Hematopoietic multipotent progenitor cell treated with erythropoietin and hydrocortisone succinate and interleukin-3 and kit ligand, for 4 days (in vitro differentiated cells): ENCODE results near the gene ANKRD44.

Experiments used
- DNase-seq: peaks from one replicate; pipeline ENCODE4 v3.0.0-alpha.2; 2015

Gene ANKRD44

DNA sequence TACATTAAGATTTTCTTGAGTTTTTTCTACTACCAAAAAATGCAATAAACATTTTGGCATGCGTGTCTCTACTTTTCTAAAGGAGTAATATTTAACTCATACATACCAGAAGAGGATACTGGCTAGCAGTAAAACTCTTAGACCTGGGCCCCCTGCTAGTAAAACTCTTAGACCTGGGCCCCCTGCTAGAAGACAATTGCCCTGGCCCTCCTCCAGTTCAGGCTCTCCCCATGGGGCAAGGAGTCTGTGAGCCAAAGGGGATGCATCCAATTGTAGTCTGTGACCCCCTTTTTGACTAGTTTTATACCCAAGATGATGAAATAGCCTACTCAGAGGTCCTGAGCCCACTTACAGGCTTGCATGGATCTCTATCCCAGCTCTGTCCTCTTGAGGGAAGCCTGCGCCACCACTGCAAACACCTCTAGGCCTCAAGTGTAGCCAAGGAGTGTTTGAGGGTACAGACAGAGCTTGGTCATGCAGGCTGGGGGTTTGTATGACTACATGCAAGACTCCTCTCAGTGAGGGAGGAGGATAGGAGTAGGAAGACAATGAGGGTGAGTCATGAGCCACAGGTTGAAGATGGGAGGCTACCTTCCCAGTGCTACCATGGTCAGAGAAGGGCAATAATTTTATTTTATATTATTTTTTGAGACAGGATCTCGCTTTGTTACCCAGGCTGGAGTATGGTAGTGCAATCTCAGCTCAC is 338.9 kb downstream of the ANKRD44 start:
- no peak for DNase-seq

GRCh38 chr2:196970099-196970498 is 340.5 kb downstream of the ANKRD44 start:
- DNase-seq, result no peak

- DNase-seq, result no peak
Observed at GRCh38 chr2:196968516-196968915, 342.1 kb downstream of the ANKRD44 start.

- DNase-seq, result no peak
Observed at GRCh38 chr2:196967775-196968174, 342.8 kb downstream of the ANKRD44 start.

GRCh38 chr2:196967116-196967515 is 343.5 kb downstream of the ANKRD44 start:
- no peak for DNase-seq

- no peak for DNase-seq
Observed at GRCh38 chr2:196966061-196966460, 344.5 kb downstream of the ANKRD44 start.

DNA sequence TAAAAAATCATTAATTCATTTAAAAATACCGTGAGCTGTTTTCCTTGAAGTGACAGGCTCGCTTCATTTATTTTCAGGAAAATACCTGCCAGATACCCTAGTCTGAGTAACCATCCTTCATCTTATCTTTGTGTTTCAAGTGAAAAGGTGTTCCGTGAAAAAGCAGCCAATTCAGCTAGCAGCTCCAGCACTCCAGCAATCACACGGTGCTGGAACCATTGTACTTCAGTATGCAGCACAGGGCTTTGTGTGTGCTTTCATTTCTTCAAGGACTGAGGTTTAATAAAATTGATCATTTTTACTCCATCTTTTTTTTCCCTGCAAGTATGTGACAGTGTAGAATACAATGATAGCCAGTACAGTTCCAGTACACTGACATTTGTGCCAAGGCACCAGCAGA is 344.9 kb downstream of the ANKRD44 start:
- no peak for DNase-seq

DNA sequence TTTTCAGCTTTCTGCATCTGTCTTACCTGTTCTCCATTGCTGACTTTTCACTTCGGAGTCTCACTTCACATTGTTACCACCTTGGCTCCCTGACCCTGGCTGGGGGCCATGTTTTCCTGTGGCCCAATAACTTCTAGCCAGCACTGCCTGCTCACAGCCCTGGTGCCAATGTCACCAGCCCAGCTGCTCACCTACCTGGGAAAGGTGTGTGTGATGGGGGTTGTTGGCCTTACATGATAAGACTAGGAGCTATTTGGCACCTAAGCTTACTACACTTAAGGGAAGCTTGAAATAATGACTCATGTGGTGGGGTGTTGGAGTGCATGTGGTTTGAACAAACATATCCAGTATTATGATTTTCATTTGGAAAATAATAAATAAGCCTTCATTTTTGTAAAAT is 346.6 kb downstream of the ANKRD44 start:
- no peak for DNase-seq

- DNase-seq, result no peak
Observed at GRCh38 chr2:196963043-196963442, 347.5 kb downstream of the ANKRD44 start.

GRCh38 chr2:196962325-196962724 is 348.3 kb downstream of the ANKRD44 start:
- DNase-seq, result no peak

GRCh38 chr2:196961889-196962288 is 348.7 kb downstream of the ANKRD44 start:
- no peak for DNase-seq

DNA sequence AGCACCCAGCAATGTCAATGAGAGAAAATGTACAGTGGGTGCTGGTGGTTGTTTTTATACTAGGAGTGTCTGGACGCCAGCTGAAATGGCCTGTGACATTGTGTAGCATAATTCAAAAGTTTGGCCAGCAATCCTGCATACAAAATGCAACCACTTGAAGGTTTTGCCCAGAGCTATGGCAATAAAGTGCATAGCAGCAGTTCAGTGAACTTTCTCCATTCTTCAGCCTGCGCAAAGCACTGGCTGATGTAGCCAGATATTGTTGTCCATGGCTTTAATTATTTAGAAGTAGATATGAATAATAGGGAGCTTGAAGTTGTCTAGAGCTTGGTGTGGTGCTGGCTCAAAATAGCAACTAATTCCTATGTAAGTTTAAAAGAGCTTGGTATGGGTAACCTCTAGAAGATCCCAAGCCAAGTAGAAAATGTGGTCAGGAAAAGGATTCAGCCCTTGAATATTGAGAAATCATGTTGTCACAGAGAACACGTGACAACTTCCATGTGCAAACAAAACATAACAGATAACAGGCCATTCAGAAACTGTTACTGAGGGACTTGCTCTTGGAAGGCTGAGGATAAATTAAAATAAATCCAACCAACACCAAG is 350.7 kb downstream of the ANKRD44 start:
- no peak for DNase-seq

DNA sequence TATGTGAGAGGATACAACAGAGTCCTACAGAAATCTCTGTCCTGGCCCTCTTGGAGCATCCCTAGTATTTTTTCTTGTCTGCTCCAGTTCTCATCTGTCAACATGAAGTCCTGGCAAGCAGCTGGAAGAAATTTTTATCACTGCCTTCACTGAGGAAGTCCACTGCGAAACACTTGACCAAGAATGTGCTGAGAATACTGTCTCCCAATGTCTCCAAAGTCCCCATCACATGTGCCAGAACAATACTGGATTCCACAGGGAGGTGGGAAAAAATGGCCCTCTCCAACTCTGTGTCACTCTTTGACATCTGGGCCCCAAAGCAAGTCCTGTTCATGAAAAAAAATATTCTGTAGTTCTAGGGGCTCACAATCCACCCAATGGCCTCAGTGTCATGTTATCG is 351.3 kb downstream of the ANKRD44 start:
- no peak for DNase-seq

DNA sequence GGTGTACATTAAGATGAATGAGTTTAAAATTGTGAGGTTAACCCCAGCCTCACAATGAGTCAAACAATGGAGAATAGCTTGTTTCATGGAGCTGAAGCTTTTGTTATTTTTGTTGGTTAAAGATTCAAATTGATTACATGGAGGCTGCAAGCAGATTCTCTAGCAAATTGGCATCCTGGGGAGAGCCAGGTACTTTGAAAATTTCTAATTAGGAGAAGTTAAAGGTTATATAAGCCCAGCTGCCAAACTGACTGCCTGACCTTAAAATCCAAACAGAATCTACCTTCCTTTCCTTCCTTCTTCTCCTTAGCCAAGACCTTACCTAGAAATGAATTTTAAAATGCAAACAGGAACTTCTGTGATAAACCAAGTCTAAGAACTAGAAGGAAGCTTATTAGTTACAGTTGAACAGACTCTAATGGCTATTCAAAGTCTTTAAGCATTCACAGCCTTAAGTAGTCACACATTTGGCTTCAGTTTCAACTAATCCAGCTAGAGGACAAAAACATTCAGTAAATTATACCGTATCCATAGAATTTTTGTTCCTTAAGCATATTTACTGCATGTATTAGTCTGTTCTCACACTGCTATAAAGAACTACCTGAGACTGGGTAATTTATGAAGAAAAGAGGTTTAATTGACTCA is 352.6 kb downstream of the ANKRD44 start:
- DNase-seq, result no peak

DNA sequence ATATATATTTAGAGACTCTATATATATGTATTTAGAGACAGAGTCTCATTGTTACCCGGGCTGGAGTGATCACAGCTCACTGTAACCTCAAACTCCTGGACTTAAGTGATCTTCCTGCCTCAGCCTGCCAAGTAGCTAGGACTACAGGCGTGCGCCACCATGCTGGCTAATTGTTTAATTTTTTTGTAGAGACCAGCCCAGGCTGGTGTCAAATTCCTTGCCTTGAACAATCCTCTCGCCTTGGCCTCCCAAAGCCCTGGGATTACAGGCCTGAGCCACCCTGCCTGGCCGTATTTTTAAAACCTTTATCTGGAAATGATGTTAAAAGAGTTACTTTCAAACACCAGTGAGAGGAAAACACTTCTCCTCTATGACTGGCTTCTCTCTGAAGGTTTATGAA is 353.1 kb downstream of the ANKRD44 start:
- no peak for DNase-seq

DNA sequence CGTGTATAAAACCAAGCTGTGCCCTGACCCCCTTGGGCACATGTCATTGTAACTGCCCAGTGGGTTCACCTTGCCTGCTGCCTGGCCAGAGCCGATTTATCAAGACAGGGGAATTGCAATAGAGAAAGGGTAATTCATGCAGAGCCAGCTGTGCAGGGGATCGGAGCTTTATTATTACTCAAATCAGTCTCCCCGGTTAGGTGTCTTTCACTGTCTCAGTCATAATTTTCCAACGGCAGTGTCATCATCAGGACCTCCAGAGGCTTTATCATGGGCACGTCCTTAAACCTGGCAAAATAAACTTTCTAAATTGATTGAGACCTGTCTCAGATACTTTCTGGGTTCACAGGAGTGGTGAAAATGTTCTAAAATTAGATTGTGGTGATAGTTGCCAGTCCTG is 354.5 kb downstream of the ANKRD44 start:
- DNase-seq, result no peak

DNA sequence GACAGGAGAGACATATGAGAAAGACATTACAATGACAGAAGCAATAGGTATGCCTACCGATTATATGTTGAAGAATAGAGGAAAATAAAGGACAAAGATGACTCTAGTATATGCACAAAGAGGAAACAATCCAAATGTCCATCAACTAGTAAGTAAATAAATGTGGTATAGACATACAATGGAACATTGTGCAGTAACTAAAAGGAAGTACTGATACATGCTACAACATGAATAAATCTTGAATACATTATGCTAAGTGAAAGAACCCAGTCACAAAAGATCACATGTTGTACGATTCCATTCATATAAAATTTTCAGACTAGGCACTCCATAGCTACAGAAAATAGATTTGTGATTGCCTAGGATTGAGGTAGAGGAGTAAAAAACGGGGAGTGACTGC is 355.5 kb downstream of the ANKRD44 start:
- no peak for DNase-seq

DNA sequence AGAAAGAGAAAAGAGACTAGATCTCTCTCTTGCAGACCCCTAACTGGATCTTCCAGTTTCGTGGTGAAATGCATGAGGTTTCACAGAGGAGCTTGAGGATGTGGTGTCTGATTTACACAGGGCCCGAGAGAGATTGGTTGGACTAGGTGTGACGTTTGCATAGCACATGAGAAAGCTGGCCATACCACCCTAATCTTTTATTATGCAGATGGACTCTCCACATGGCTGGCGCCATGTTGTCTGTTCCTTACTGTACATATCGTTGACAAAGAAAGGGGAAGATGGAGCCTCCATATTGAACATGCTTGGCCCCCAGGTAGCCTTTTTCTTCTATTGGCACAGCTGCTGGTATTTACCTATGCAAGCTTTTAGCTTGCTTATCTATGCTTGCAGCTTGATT is 356.6 kb downstream of the ANKRD44 start:
- DNase-seq, result no peak

DNA sequence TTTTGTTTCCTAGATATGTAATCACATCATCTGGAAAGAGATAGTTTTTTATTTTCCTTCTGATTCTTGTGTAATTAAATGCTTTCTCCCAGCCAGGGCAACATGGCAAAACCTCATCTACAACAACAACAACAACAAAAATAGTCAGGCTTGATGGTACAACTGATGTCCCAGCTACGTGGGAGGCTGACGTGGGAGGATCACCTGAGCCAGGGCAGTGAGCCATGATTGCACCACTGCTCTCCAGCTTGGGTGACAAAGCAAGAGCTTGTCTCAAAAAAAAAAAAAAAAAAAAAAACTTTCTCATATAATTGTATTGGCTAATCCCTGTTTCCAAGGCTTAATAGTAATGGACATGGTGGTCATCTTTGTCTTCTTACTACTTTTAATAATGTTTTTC is 357.6 kb downstream of the ANKRD44 start:
- no peak for DNase-seq

- no peak for DNase-seq
Observed at GRCh38 chr2:196951973-196952372, 358.6 kb downstream of the ANKRD44 start.

- no peak for DNase-seq
Observed at GRCh38 chr2:196949116-196949515, 361.5 kb downstream of the ANKRD44 start.

- no peak for DNase-seq
Observed at GRCh38 chr2:196944570-196944969, 366.0 kb downstream of the ANKRD44 start.

GRCh38 chr2:196941398-196942078 is 369.0 kb downstream of the ANKRD44 start:
- no peak for DNase-seq

- DNase-seq, result no peak
Observed at GRCh38 chr2:196939371-196939770, 371.2 kb downstream of the ANKRD44 start.
